ENCODE data around the gene TPGS1.

- no peak for TF ChIP-seq POLR2A (IDR thresholded peaks at IDR 0.05; ENCODE audit: low read depth, low read length)
- TF ChIP-seq, protein P1, sequence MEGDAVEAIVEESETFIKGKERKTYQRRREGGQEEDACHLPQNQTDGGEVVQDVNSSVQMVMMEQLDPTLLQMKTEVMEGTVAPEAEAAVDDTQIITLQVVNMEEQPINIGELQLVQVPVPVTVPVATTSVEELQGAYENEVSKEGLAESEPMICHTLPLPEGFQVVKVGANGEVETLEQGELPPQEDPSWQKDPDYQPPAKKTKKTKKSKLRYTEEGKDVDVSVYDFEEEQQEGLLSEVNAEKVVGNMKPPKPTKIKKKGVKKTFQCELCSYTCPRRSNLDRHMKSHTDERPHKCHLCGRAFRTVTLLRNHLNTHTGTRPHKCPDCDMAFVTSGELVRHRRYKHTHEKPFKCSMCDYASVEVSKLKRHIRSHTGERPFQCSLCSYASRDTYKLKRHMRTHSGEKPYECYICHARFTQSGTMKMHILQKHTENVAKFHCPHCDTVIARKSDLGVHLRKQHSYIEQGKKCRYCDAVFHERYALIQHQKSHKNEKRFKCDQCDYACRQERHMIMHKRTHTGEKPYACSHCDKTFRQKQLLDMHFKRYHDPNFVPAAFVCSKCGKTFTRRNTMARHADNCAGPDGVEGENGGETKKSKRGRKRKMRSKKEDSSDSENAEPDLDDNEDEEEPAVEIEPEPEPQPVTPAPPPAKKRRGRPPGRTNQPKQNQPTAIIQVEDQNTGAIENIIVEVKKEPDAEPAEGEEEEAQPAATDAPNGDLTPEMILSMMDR (IDR thresholded peaks at IDR 0.05; ENCODE audit: extremely low read depth in 1 of 2, insufficient read depth in 1 of 2, low read depth in 1 of 2, low read length in 2 of 2), result no peak
- no peak for TF ChIP-seq POLR2AphosphoS5 (IDR thresholded peaks at IDR 0.05; ENCODE audit: insufficient read depth, low read depth, low read length)
- TF ChIP-seq FOS (IDR thresholded peaks at IDR 0.05; ENCODE audit: borderline replicate concordance, insufficient read depth, low read length), result no peak
- no peak for TF ChIP-seq JUN (IDR thresholded peaks at IDR 0.05; ENCODE audit: borderline replicate concordance, insufficient read depth, insufficient read length, low read depth)
- TF ChIP-seq EZH2 (IDR thresholded peaks at IDR 0.05; ENCODE audit: borderline replicate concordance, low read depth, low read length, severe bottlenecking), result no peak
- TF ChIP-seq MYC (IDR thresholded peaks at IDR 0.05; ENCODE audit: low read depth, low read length), result no peak
- TF ChIP-seq, protein P2, sequence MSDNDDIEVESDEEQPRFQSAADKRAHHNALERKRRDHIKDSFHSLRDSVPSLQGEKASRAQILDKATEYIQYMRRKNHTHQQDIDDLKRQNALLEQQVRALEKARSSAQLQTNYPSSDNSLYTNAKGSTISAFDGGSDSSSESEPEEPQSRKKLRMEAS (IDR thresholded peaks at IDR 0.05; ENCODE audit: insufficient read depth, insufficient read length), result no peak
- no peak for TF ChIP-seq GATA2 (IDR thresholded peaks at IDR 0.05; ENCODE audit: insufficient read depth, insufficient read length, low read depth, low read length)
Observed at GRCh38 chr19:508204-509150, 1.2 kb downstream of the TPGS1 start.

Measured in endothelial cell of umbilical vein (primary cell).